Stomach (tissue), 4 donors: ENCODE measurements around the gene YBEY.

Experiments used
- CTCF ChIP-seq, 7 experiments: fragments of 450-650 bp in 4 of 7; fragments of 200-600 bp in 3 of 7; sonication (generic) in 3 of 7; IDR thresholded peaks; one replicate each; pipeline ENCODE4 v1.5.1; 2016 to 2019; ENCODE audit warnings: antibody characterized with exemption in 7 of 7, control low read depth in 2 of 7, mild to moderate bottlenecking in 1 of 7
- EP300 ChIP-seq: sonication (generic); formaldehyde crosslinking; IDR thresholded peaks from one replicate; pipeline ENCODE4 v1.6.1; 2017; ENCODE audit warnings: antibody characterized with exemption
- POLR2A ChIP-seq, 4 donors: fragments of 450-650 bp; IDR thresholded peaks; one replicate each; pipeline ENCODE4 v1.6.1; 2016; ENCODE audit warnings: antibody characterized with exemption in 4 of 4, control low read depth in 2 of 4, mild to moderate bottlenecking in 1 of 4, moderate library complexity in 1 of 4
- POLR2AphosphoS5 ChIP-seq, 3 donors: sonication (generic); formaldehyde crosslinking; IDR thresholded peaks; one replicate each; pipeline ENCODE4 v1.6.1; 2016; ENCODE audit warnings: antibody characterized with exemption in 3 of 3

- TF ChIP-seq CTCF (IDR thresholded peaks at IDR 0.05) (no peak), POLR2AphosphoS5 (IDR thresholded peaks at IDR 0.05) (no peak), POLR2A (IDR thresholded peaks at IDR 0.05) (no peak), EP300 (no peak)
Measured at GRCh38 chr21:46322351-46323226, 36.4 kb downstream of the YBEY start.
